GM20000 (cell line): ENCODE data around the gene WARS2.

Source experiments
- DNase-seq: peaks from one replicate; pipeline ENCODE4 v3.0.0; 2012; ENCODE audit warnings: low spot score
- CTCF ChIP-seq: IDR thresholded peaks from 2 replicates; pipeline ENCODE4 v1.5.1; 2012; ENCODE audit warnings: mild to moderate bottlenecking, control low read depth; ENCODE audit errors: extremely low read depth, missing control alignments

WARS2 gene

GRCh38 chr1:119147661-119148090, 7.2 kb upstream of the WARS2 start:
- DNase-seq = no peak
- no peak for TF ChIP-seq CTCF

GRCh38 chr1:119146466-119146865, 6.0 kb upstream of the WARS2 start:
- TF ChIP-seq CTCF = no peak
- no peak for DNase-seq

- no peak for TF ChIP-seq CTCF
- DNase-seq = no peak
Observed at GRCh38 chr1:119144813-119145212, 4.4 kb upstream of the WARS2 start.

- no peak for DNase-seq
- no peak for TF ChIP-seq CTCF
Observed at GRCh38 chr1:119143706-119144105, 3.3 kb upstream of the WARS2 start.

GRCh38 chr1:119141660-119142059, 1.2 kb upstream of the WARS2 start:
- DNase-seq = no peak

GRCh38 chr1:119141020-119141424, 569 bp upstream of the WARS2 start:
- no peak for DNase-seq

More at GRCh38 chr1:119141660-119142059, 1.2 kb upstream of the WARS2 start:
- TF ChIP-seq CTCF = no peak

GRCh38 chr1:119139857-119140176, 636 bp downstream of the WARS2 start:
- no peak for TF ChIP-seq CTCF

More at GRCh38 chr1:119141020-119141424, 569 bp upstream of the WARS2 start:
- TF ChIP-seq CTCF = peak; percentile 11

GRCh38 chr1:119139403-119139802, 1.1 kb downstream of the WARS2 start:
- DNase-seq = peak; percentile 32
- TF ChIP-seq CTCF = no peak

More at GRCh38 chr1:119139857-119140176, 636 bp downstream of the WARS2 start:
- DNase-seq = no peak
